ENCODE data around the gene HSDL2.
"Not testable (repeated sequence)": the region's sequence is repeated elsewhere in the genome, so short reads cannot be mapped to it uniquely, and the experiment has no call there.

HSDL2 gene

DNA sequence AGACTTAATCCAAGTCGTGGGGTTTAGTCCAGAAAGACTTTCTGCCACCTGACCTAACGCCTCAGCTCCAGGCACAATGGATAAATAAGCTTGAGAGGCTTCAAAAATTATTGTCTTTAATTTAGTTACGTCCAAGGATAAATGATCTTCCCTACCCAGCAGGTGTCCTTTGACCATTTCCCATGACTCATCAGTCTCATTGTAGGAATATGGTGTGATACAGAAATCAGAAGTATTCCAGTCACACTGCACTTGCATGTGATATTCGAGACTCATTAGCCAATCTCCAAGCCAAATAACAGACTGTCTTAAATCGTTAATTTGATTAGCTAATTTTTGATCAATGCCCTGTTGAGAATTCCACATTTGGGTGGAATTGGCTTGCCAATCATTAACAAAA is 13.2 kb downstream of the HSDL2 start:
- not testable (repeated sequence) for DNase-seq

DNA sequence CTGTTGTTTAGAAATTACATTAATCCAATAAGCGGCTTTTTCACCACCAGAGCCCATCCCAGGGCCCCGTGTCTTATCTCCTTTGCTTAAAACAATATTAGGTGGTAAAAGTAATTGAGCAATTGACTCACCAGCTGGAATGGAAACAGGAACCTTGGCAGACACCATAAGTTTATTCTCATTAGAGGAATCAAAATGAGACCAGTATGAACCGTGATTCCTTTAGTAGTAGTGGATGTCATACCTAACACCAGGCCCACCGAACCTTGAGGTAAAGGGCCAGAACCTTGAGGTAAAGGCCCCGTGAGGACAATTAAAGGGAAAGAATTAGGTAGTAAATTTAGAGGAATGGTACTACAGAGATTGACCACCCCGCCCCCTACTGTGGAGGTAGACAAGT is 16.5 kb downstream of the HSDL2 start:
- DNase-seq: no peak

DNA sequence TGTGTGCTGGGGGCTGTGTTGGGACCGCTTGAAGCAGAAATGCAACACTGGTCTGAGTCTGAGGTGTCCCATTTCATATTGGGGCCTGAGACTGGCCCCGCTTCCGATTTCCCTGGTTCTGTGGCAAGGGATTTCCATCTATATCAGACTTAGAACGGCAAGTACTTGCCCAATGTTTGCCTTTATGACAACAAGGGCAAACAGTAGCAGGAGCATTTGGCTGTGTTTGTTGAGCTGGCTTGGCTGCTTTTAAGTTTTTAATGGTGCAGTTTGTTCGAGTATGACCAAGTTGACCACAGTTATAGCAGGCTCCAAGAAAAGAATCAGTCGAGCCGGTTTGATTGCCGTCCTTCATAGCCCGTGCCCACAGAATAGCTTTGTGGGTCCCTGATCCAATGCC is 17.0 kb downstream of the HSDL2 start:
- DNase-seq: no peak

DNA sequence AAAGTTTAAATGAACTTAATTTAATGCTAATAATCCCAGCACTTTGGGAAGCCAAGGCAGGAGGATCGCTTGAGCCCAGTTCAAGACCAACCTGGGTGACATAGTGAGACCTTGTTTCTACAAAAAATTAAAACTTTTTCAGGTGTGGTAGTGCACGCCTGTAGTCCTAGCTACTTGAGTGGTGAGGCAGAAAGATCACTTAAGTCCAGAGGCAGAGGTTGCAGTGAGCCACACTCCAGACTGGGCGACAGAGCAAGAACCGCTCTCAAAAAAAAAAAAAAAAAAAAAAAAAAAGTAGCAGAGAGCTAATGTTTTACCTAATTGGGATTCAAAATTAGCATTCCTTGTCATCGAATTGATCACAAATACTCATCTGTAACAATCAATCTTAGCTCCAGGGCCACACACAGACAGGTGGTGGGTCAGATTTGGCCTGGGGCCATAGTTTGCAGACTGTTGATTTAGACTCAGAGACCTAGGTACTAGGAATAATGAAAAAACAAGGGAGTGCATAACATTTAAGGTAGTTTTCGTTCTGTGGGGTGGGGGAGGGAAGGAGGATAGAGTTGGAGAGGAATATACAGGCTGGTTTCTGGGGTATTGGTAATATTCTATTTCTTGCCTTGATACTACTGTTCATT is 21.4 kb downstream of the HSDL2 start:
- DNase-seq: no peak

DNA sequence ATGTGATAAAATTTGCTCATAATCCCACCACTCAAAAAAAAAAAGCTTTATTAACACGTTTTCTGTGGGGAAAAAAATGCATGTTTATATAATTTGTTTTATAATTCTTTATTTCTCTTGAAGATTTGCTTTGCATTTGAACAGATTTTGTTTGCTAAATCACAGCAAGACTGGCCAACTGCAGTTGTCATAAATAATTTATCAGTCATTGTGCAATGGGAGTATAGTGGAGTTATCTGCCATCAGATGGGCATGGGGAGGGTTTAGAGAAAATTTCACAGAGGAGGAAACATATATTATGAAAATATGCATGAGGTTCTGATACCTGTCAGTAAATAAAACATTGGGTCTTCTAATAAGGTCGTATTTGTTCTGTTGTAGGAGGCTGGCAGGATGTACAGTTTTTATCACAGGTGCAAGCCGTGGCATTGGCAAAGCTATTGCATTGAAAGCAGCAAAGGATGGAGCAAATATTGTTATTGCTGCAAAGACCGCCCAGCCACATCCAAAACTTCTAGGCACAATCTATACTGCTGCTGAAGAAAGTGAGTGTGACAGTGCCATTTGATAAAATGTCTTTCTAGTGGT is 23.8 kb downstream of the HSDL2 start:
- DNase-seq: no peak

DNA sequence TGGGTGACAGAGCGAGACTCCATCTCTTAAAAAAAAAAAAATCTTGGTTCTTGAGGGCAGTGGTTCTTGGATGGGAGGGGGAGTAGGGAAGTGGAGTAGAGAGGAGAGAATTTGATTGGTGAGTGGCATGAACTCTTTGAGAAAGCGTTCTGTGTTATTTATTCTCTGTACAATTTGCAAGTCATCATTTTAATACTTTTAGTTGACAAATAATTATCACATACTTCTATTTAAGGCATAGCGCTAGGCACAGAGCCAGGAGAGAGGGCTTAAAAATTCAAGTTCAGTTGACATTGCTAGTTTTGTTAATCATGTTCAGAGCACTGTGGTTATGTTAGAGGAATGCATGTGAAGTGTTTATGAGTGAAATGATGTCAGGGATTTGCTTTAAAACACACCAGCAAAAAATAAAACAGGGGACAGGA is 24.6 kb downstream of the HSDL2 start:
- no peak for DNase-seq

DNA sequence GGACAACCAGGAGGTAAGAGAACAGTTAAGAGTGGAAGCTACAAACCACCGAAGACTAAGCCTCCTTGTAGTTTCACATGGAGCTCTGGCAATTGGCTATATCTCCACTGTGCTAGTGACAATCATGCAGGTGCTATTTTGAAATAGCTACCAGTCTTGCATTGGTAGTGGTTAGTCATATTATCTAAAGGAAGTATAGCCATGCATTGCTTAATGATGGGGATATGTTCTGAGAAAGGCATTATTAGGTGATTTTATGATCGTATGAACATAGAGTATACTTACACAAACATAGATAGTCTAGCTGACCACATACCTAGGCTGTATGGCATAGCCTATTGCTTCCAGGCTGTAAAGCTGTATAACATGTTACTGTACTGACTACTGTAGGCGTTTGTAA is 28.4 kb downstream of the HSDL2 start:
- no peak for DNase-seq

DNA sequence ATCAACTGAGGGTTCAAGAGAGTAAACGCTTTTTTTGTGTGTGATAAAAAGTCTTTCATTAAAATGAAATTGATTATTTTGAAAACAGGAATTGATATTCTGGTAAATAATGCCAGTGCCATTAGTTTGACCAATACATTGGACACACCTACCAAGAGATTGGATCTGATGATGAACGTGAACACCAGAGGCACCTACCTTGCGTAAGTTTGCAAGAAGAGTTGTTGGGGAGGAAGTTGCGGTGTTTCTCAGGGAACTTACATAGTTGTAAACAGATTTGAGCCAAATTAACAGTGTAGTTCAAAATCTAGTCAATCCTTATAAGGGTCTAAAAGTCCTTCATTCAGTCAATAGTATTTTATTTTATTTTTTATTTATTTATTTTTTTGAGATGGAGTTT is 28.9 kb downstream of the HSDL2 start:
- no peak for DNase-seq

DNA sequence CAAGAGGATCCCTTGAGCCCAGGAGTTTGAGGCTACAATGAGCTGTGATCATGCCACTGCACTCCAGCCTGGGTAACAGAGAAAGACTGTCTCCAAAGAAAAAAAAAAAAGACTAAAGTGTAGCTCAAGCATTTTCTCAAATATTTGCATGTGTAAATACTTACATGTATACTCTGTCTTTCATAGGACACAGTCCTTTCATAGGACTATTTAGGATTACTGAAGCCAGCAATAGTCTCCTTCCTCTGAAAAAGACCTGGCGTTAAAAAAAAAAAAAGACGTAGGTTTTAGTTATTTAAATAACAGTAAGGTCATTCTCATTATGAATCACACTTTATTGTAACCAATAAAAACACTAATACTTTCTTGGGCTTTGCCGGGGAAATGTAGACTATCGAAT is 29.9 kb downstream of the HSDL2 start:
- DNase-seq: no peak

DNA sequence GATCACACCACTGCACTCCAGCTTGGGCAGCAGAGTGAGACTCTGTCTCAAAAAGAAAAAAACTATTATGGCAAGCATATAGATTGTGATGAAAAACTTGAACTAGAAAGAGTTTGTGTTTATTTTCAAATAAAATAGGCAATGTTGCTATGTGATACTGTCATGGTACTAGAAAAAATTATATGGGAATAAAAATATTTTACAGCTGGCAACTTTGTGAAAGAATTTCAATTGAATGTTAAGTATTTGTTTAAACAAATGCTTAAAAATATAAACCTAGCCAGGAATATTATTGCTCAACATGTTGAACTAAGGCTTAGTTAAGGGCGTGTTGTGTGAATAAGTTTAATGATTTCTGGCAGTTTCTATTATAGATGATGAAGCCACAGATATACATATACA is 31.7 kb downstream of the HSDL2 start:
- DNase-seq: no peak

DNA sequence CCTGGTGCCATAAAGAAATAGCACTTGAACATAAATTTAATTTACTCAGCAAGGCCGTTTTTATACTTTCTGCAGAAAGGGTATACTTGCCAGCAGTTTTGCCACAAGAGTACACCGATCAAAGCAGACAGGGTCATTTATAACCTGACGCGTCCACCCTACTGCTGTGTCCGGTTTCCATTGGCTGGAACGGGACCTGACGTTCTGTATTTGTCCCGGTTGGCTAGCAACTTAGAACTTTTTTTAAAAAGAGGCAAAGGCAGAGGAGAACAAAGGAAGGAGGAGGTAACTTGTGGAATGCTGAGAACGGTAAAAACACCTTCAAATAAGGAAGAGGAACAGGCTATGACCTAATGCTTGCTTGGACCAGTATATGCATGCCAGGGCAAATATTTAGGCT is 33.8 kb downstream of the HSDL2 start:
- DNase-seq: not testable (repeated sequence)

DNA sequence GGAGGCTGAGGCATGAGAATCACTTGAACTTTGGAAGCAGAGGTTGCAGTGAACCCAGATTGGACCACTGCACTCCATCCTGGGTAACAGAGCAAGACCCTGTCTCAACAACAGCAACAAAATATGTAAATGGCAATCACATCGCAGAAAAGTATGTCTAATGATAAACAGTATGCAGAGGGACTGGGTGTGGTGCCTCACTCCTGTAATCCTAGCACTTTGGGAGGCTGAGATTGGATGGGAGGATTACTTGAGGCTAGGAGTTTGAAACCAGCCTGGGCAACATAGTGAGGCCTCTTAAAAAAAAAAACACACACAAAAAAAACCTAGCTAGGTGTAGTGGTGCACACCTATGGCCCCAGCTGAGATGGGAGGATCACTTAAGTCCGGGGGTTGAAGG is 40.3 kb downstream of the HSDL2 start:
- no peak for DNase-seq

DNA sequence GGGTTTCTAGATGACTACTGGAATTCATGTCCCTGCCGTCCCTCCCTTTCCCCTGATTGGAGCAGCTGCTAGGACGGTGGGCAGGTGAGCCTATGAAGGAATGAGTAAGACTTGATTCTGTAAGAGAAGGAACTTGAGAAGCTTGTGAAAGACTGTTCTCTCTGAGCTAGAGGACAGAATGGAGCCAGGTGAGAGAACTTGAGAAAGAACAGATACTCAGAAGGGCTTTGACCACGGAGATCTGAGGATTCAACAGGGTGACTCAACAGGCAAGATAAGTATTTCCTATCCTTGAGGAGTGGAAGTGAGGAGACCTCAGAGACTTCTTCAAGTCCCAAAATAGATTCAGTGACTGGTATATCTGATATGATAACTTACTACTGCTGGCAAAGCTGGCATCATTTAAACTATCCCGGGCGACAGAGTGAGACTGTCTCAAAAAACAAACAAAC is 41.9 kb downstream of the HSDL2 start:
- no peak for DNase-seq

DNA sequence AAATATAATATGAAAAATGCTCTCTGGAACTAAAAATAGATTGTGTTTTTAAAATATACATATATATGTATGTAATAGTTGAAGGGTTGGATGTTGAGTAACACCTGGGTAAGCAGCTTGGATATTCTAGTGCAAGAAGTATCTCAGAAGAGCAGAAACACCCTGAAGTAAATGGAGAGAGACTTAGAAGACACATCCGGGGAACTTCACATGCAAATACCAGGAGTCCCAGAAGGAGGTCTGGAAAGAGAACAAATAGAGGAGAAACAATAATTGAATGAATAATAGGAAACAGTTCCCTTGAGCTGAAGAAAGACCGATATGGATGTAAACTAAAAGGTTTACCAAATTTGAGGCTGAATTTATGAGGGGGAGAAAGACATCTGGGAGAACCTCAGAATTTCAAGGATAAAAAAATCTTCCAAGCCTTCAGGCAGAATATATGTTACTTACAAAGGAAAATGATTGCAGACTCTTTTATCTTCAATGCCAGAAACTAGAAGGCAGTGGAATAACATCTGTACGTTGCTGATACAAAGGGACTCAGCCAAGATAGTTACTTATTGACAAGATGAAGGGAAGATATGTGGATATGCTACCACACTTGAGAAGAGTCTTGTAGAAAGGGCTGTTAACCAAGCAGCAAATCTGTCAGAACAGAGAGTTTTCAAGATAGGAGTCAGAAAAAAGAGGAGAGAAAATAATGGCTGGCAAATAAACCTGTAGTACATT is 42.7 kb downstream of the HSDL2 start:
- DNase-seq: no peak

DNA sequence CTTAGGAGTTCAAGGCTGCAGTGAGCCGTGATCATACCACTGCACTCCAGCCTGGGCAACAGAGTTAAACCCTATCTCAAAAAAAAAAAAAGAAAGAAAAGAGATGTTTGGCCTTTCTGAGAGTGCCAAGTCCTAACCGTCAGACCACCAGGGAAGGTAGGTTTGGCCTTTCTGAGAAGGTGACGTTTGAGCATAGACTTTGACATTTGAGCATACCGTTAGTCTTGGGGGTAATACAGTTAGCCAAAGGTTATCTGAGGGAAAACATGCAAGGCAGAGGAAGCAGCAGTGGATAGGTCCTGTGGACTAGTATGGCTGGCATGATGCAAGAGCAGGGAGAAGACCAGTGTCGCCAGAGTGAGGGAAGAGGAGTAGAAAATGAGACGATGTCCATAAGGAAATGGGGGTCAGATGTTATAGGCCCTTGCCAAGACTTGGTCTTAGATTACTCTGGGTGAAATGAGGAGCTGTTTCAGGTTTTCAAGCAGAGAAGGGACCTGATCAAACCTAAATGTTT is 50.2 kb downstream of the HSDL2 start:
- no peak for DNase-seq

DNA sequence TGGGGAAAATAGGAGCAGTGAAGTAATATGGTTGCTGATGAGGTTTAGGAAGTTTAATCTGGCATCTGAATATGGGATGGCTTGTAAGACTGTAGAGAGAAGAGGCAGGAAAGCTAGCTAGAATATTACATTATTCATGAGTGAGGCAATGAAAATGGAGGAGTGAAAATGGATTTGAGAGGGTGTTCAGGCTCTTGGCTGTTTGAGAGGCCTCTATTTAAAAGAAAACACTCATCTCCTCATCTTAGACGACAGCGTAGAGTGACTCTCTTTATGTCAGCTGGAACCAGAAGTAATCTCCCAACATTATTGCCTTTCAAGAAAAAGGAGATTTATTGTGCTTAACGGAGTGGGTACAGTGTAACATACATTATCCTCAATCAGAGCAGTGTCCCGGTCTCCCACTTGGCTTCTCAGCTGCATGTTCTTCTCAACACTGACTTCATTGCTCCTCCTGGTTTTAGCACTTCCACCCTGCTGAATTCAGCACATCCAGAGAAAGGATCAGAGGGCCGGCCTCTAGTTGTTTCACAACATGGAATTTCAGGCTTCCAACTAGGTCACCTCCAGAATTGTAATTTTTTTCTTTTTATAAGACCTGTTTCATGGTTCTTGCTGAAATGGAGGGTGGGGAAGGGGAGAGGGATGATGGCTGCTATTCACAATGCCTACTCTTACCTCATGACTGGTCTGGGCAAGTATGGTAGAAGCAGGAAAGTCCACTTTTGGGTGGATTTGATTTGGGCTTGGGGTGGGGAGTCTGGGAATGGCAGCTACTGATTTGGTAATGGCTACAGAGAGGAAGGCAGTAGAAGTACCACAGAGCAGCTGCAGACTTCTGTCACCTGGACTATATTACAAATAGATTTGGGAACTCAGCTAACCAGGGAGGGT is 53.8 kb downstream of the HSDL2 start:
- no peak for DNase-seq

DNA sequence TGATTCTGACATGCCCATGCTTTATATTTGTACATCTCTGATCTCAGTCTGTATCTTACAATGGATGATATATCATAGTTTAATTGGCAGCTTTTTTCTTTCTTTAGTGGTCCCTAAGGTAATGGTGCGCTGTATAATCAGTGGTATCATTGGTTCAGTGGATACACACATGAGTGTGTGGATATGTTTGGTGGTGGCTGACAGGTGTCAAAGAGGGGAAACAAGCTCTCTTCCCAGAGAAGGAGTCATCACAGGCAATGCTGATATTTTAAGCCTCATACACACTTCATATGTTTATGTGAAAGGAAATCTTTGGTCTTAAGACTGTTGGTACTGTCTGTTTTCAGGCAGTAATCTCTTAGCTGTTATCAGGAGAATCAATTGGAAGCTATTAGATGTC is 54.6 kb downstream of the HSDL2 start:
- DNase-seq: no peak

DNA sequence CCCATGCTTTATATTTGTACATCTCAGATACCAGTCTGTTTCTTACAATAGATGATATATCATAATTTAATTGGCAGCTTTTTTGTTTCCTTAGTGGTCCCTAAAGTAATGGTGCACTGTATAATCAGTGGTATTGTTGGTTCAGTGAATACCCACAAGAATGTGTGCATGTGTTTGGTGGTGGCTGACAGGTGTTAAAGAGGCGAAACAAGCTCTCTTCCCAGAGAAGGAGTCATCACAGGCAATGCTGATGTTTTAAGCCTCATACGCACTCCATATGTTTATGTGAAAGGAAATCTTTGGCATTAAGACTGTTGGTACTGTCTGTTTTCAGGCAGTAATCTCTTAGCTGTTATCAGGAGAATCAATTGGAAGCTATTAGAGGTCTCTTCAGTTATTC is 57.5 kb downstream of the HSDL2 start:
- no peak for DNase-seq

DNA sequence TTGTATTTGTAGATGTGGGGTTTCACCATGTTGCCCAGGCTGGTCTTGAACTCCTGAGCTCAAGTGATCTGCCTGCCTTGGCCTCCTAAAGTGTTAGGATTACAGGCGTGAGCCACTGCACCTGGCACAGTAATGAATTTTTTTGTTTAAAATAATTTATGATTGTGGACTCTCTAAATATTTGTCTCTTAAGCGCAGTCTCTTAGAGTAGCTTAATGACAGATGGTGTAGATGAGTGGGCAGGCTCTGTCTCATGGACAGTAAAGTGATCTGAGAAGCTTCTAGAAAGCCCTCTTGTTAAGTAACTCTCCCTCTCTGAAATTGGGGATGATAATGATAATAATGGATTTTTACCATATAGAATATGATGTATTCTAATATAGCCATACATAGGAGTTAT is 59.3 kb downstream of the HSDL2 start:
- no peak for DNase-seq

DNA sequence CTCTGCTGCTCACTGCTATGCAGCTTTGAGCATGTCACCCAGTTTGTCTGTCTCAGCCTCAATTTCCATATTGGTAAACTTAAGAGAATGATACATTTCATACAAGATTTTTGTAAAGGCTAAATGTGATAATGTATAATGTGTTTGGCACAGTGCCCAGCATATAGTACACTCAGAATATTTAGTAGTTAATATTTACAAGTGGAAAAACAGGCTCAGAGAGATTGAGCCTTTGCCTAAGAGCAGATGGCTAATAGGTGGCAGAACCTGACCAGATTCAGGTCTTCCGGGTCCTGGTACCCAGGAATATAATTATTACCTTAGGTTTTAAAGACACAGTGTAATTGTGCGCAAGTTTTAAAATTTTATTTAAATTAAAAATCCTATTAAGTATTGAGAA is 59.9 kb downstream of the HSDL2 start:
- no peak for DNase-seq

DNA sequence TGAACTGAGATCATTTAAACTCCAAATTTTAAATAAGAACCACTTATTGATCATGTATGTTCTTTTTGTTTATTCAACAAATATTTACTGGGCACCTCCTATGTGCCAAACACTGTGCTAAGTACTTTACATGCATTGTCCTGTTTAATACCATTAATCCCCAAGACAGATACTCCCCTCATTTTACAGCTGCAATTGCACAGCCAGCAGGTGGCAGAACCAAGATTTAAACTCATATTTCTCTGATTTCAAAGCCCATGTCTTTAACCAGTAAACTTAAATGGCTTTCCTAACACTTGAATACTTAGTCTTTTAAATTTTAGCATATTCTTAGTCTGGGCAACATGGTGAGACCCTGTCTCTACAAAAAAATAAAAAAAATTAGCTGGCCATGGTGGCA is 63.3 kb downstream of the HSDL2 start:
- peak in 2 of 58 donors; percentile 0 to 1 for DNase-seq

DNA sequence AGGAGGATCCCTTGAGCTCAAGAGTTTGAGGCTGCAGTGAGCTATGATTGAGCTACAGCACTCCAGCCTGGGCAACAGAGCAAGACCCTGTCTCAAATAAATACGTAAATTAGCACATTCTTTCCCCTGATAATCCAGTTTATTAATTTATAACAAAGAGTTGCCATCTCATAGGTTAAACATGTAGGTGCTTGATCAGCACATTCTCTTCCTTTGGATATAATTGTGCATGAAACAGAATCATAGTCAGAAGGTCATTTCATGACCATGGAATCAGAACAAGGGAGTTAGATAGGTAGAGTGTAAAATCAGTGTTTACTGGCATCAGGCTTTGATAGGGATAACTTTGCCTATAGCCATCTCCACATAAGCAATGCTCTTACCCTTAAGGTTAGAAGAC is 63.7 kb downstream of the HSDL2 start:
- DNase-seq: no peak

Data from anterior cingulate cortex (tissue), 58 donors.